Endodermal cell (in vitro differentiated cells): ENCODE results near the gene CYP27B1. TPM values are rescaled to one million over a fixed set of nuclear protein-coding genes. Genes with fewer than 3 reads are reported as not detected.
"Not testable (repeated sequence)": the region's sequence is repeated elsewhere in the genome, so short reads cannot be mapped to it uniquely, and the experiment has no call there.

Source experiments
- DNase-seq: peaks from one replicate; pipeline ENCODE4 v3.0.0-alpha.2; 2017
- H3K27ac ChIP-seq: 2 replicates; pipeline ENCODE4 v1.5.1; 2013; ENCODE audit warnings: mild to moderate bottlenecking, low read depth, low read length, moderate library complexity
- H3K27me3 ChIP-seq: 2 replicates; pipeline ENCODE4 v1.6.1; 2013; ENCODE audit warnings: mild to moderate bottlenecking, low read length, moderate library complexity; ENCODE audit not compliant: insufficient read depth, control insufficient read depth, poor library complexity, severe bottlenecking
- H3K36me3 ChIP-seq: 2 replicates; pipeline ENCODE4 v1.7.0; 2013; ENCODE audit warnings: mild to moderate bottlenecking, low read length, moderate library complexity; ENCODE audit not compliant: control insufficient read depth, insufficient read depth
- H3K4me1 ChIP-seq: one replicate; pipeline ENCODE4 v1.7.0; 2013; ENCODE audit warnings: low read length; ENCODE audit not compliant: control insufficient read depth, insufficient read depth
- H3K4me3 ChIP-seq: 2 replicates; pipeline ENCODE4 v1.5.1; 2013; ENCODE audit warnings: mild to moderate bottlenecking, low read length, moderate library complexity
- H3K9ac ChIP-seq: 2 replicates; pipeline ENCODE4 v1.6.1; 2013; ENCODE audit warnings: mild to moderate bottlenecking, low read length, moderate library complexity; ENCODE audit not compliant: poor library complexity, severe bottlenecking; ENCODE audit errors: extremely low read depth
- H3K9me3 ChIP-seq: 2 replicates; pipeline ENCODE4 v1.6.1; 2013; ENCODE audit warnings: mild to moderate bottlenecking, low read length, moderate library complexity; ENCODE audit not compliant: control insufficient read depth
- H3K27ac Mint-ChIP-seq: 2 replicates; pipeline ENCODE4 v1.8.0; 2020; ENCODE audit warnings: mixed read lengths
- H3K27me3 Mint-ChIP-seq: 2 replicates; pipeline ENCODE4 v1.8.0; 2021; ENCODE audit warnings: mild to moderate bottlenecking, mixed read lengths; ENCODE audit not compliant: insufficient read depth
- H3K36me3 Mint-ChIP-seq: 2 replicates; pipeline ENCODE4 v1.8.0; 2020; ENCODE audit warnings: low read depth, mixed read lengths
- H3K4me1 Mint-ChIP-seq: 2 replicates; pipeline ENCODE4 v1.8.0; 2020; ENCODE audit warnings: mixed read lengths
- H3K4me3 Mint-ChIP-seq: 2 replicates; pipeline ENCODE4 v1.8.0; 2020; ENCODE audit warnings: mild to moderate bottlenecking, moderate library complexity, mixed read lengths
- H3K9me3 Mint-ChIP-seq: 2 replicates; pipeline ENCODE4 v1.8.0; 2020; ENCODE audit warnings: mild to moderate bottlenecking, mixed read lengths
- CTCF ChIP-seq: fragments of 200-600 bp; sonication (generic); conservative IDR thresholded peaks from 2 replicates; pipeline ENCODE4 v1.5.0; 2021; ENCODE audit warnings: antibody characterized with exemption, mild to moderate bottlenecking
- WGBS, 2 experiments: methylation state at CpG; one replicate each; pipeline versions ENCODE4 v1.1.5 to v1.1.7; 2013; ENCODE audit warnings: missing lambda C conversion rate in 2 of 2, mixed read lengths in 1 of 2; ENCODE audit not compliant: insufficient coverage in 1 of 2, insufficient read length in 1 of 2; 5-methylcytosine and 5-hydroxymethylcytosine counted together
- total RNA-seq, 2 donors: library from RNA; stranded (reverse); fragmentation: NEBNext Ultra II Directional in 1 of 2; extraction: Animal tissue kit (Norgen Biotek cat#: 25700) in 1 of 2; gene quantifications; 2 replicates in 1 of 2; 3 replicates in 1 of 2; pipeline ENCODE4 v1.2.1, GENCODE V29; 2021

CYP27B1 gene
- total RNA-seq, 2 donors from 2014 or later: 2.4 to 3.1 TPM

GRCh38 chr12:57717131-57717530 lies 49.7 kb downstream of the CYP27B1 start:
- Mint-ChIP-seq H3K4me3 (no peak overlapping the region), H3K4me1 (no peaks in the 10 kb centered on the region), H3K27me3 (no peaks in the 10 kb centered on the region), H3K27ac (no peak overlapping the region), H3K9me3 (no peaks in the 10 kb centered on the region), H3K36me3 (peaks cover 53% of the 10 kb centered on the region)
- Histone ChIP-seq H3K9me3 (no peaks in the 10 kb centered on the region), H3K36me3 (peaks cover 27% of the 10 kb centered on the region), H3K4me1 (no peaks in the 10 kb centered on the region), H3K27ac (no peak overlapping the region), H3K27me3 (no peaks in the 10 kb centered on the region), H3K4me3 (no peak overlapping the region), H3K9ac (no peak overlapping the region)
- no peak for TF ChIP-seq CTCF
- DNase-seq: no peak
- 90 to 93% methylated on average over 3 to 5 of the region's 5 CpGs for WGBS, 2 experiments

- Histone ChIP-seq H3K9ac (no peak overlapping the region), H3K27me3 (no peaks in the 10 kb centered on the region), H3K4me3 (no peak overlapping the region), H3K36me3 (peaks cover 27% of the 10 kb centered on the region), H3K27ac (no peak overlapping the region), H3K9me3 (no peaks in the 10 kb centered on the region), H3K4me1 (no peaks in the 10 kb centered on the region)
- Mint-ChIP-seq H3K4me3 (no peak overlapping the region), H3K9me3 (peaks cover 2% of the 10 kb centered on the region), H3K27me3 (no peaks in the 10 kb centered on the region), H3K4me1 (no peaks in the 10 kb centered on the region), H3K27ac (no peak overlapping the region), H3K36me3 (peaks cover 53% of the 10 kb centered on the region)
- DNase-seq: no peak
- no peak for TF ChIP-seq CTCF
- WGBS, 2 experiments: 91 to 100% methylated on average over 2 to 4 of the region's 4 CpGs
Observed at GRCh38 chr12:57716305-57716704, 50.6 kb downstream of the CYP27B1 start.

- no peaks in the 10 kb centered on the region for H3K4me1 Mint-ChIP-seq
- 97 to 98% methylated on average over 7 to 12 of the region's 12 CpGs for whole genome bisulfite sequencing, 2 experiments
- H3K36me3 Mint-ChIP-seq: peaks cover 50% of the 10 kb centered on the region
- Histone ChIP-seq H3K9ac (no peak overlapping the region), H3K27ac (no peak overlapping the region), H3K27me3 (no peaks in the 10 kb centered on the region), H3K36me3 (peaks cover 23% of the 10 kb centered on the region), H3K4me3 (no peak overlapping the region), H3K4me1 (no peaks in the 10 kb centered on the region), H3K9me3 (no peaks in the 10 kb centered on the region)
- peaks cover 2% of the 10 kb centered on the region for H3K9me3 Mint-ChIP-seq
- H3K27me3 Mint-ChIP-seq: no peaks in the 10 kb centered on the region
- H3K27ac Mint-ChIP-seq: no peak overlapping the region
- H3K4me3 Mint-ChIP-seq: no peak overlapping the region
- TF ChIP-seq CTCF: no peak
- no peak for DNase-seq
Observed at GRCh38 chr12:57715786-57716185, 51.1 kb downstream of the CYP27B1 start.

- H3K9me3 ChIP-seq, DNase-seq, H3K4me1 ChIP-seq, H3K4me3 Mint-ChIP-seq, H3K4me1 Mint-ChIP-seq, H3K9ac ChIP-seq, H3K27me3 Mint-ChIP-seq, H3K27ac ChIP-seq, H3K4me3 ChIP-seq, H3K27me3 ChIP-seq, H3K9me3 Mint-ChIP-seq, H3K27ac Mint-ChIP-seq: not testable (repeated sequence)
- 93 to 99% methylated on average over 3 to 6 of the region's 6 CpGs for WGBS, 2 experiments
- peaks cover 23% of the 10 kb centered on the region for H3K36me3 ChIP-seq
- peaks cover 45% of the 10 kb centered on the region for H3K36me3 Mint-ChIP-seq
Observed at GRCh38 chr12:57715036-57715748, 51.7 kb downstream of the CYP27B1 start.
